ENCODE results near the gene IGFLR1. TPM values are rescaled to one million over a fixed set of nuclear protein-coding genes. Genes with fewer than 3 reads are reported as not detected.

Gene IGFLR1
- total and polyA plus RNA-seq, 9 of the 15 experiments (the other 6 are each of a cell fraction or from before 2014, with no cell fraction given): 1.0 to 14.3 (median 4.6) TPM

- no peak for TF ChIP-seq NBN (IDR thresholded peaks at IDR 0.05; ENCODE audit: low read depth)
- TF ChIP-seq TAF9B (IDR thresholded peaks at IDR 0.05; ENCODE audit: partially characterized antibody): no peak
- TF ChIP-seq CHD7 (IDR thresholded peaks at IDR 0.05; ENCODE audit: low read depth, low read length): no peak
- TF ChIP-seq SIX5 (IDR thresholded peaks at IDR 0.05; ENCODE audit: borderline replicate concordance in 1 of 2, insufficient read depth in 1 of 2, low read depth in 1 of 2, low read length in 2 of 2): no peak
- no peak for TF ChIP-seq ZNF449 (CRISPR knock-in tag; IDR thresholded peaks at IDR 0.05)
- TF ChIP-seq SRSF9 (IDR thresholded peaks at IDR 0.05; ENCODE audit: borderline replicate concordance, low read depth, low read length): no peak
- no peak for TF ChIP-seq NFATC3 (IDR thresholded peaks at IDR 0.05)
- 0 out of 2 replicates have a peak, but pooled peaks have one; percentile 27 for TF ChIP-seq FOXM1 (IDR thresholded peaks at IDR 0.05; ENCODE audit: low read depth)
- TF ChIP-seq FOXM1 (CRISPR knock-in tag; IDR thresholded peaks at IDR 0.05; ENCODE audit: low read depth): no peak
- no peak for TF ChIP-seq ZNF695 (CRISPR knock-in tag; IDR thresholded peaks at IDR 0.05)
- no peak for TF ChIP-seq ZFP1 (CRISPR knock-in tag; IDR thresholded peaks at IDR 0.05)
- TF ChIP-seq C11orf30 (IDR thresholded peaks at IDR 0.05; ENCODE audit: low read depth): no peak
- peak; percentile 53; the same call in 1 of the 2 replicates for TF ChIP-seq CXXC5 (CRISPR knock-in tag; IDR thresholded peaks at IDR 0.05)
- no peak for TF ChIP-seq ZNF3 (CRISPR knock-in tag; IDR thresholded peaks at IDR 0.05)
- TF ChIP-seq ZNF347 (CRISPR knock-in tag; IDR thresholded peaks at IDR 0.05; ENCODE audit: low read depth): no peak
These were observed 39.8 kb downstream of the IGFLR1 start (continued) for GRCh38 chr19:35702223-35703012.
